IPS-11a (cell line): Measurements from ENCODE around the gene CCL14.
"Not testable (repeated sequence)": the region's sequence is repeated elsewhere in the genome, so short reads cannot be mapped to it uniquely, and the experiment has no call there.

Source experiments
- H3K4me3 ChIP-seq: one replicate; pipeline ENCODE4 v1.5.1; 2013; ENCODE audit warnings: low read depth, low read length, control low read depth

Gene CCL14

DNA sequence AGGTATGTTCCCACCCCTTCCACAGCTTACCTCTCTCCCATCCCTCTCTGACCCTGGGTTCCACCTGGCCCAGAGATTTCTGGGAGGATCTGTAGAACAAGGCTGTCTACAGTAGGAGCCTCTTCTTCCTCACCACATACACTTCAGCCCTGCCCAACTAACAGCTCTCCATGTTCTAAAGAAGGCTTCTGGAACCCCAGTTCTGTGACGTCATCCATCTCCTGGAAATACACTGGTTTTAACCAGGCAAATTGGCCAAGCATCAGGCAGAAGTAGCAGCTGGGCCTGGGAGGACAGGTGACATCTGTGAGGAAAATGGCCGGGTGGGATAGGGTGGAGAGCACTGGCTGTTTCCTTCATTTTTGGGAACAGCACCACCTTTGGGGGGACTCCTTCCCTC, 43.0 kb downstream of the CCL14 start, which contains the start of gene LYZL6:
Gene LYZL6, minus strand, starts transcription at position 177 of the 400 bp plus-strand sequence. CDS start 4,357 bp downstream, outside the sequence.
- no peak within 1 kb of the TSS for H3K4me3 ChIP-seq

DNA sequence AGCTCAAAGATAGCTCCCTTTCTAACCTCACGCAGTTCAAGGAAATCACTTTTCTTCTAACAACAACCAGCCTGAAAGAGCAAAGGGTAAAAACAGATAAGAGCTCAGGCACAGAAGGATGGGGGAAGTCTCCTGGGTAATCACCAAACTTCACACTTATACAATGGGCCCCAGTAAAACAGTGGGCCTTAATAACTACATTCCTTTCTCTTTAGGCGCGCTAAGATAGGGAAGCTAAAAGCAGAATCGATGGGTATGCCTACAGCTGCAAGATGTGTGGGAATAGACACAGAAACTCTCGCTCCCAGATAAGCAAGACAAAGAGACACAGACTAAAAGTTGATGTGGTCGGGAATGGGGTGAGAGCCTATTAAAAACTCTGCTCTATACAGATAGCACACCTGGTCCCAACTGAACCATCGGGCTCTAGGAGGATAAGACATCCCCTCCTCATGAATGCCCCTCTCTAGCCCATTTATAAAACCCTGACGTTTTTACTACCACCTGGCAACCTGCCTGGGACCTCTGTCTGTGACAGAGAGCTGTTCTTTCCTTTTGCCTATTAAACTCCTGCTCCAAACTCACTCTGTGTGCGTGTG, 43.8 kb downstream of the CCL14 start:
- H3K4me3 ChIP-seq, result no peak overlapping the region

DNA sequence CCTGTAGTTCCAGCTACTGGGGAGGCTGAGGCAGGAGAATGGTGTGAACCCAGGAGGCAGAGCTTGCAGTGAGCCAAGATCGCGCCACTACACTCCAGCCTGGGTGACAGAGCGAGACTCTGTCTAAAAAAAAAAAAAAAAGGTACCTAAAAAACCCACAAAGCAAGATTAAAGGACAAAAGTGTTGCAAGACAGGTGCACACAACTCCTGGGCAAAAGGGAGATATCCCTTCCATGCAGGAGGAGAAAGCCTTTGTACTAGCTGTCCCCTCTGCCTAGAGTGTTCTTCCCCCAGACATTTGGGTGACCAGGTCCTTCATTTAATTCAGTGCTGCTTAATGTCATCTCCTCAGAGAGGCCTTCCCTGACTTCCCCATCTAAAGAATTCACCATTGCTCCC, 48.0 kb downstream of the CCL14 start:
- H3K4me3 ChIP-seq, result not testable (repeated sequence)

DNA sequence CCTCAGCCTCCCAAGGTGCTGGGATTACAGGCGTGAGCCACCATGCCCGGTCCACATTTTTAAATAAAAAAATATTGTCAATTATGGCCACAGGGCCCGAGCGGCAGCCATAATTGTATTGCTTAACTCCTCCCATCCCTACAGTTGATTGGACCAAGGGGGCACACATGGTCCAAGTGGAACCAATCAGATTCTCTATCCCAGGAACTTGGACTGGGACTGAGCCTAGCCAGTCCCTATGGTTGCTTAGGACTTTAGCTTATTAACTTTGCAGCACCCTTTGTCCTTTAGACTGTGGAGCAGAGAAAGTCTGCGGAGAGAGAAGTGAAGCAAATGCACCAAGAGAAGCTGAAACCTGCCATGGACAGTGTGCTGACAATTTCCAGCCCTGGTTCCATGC, 50.5 kb downstream of the CCL14 start:
- no peak overlapping the region for H3K4me3 ChIP-seq

DNA sequence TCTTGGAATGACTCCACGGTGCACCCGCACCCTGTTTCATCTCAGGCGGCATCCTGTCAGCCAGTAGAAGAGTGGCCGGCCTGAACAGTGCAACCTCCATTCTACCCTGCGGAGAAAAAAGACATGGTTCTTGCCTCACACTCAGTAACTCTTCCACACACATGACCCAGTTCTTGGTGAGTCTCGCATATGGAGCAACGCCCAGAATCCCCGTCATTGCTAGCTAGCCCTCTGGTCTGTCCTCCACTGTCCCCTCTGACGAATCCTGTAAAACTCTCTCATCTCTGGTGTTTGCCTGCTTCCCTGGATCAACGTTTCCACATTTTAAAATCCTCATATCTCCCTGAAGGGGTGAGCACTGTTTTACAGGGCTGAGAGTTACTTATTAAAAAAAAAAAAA, 51.8 kb downstream of the CCL14 start:
- no peak overlapping the region for H3K4me3 ChIP-seq
